Transverse colon (tissue), 3 donors: ENCODE measurements around the gene ZDHHC9.

Experiments used
- CTCF ChIP-seq, 5 experiments: fragments of 200-600 bp in 3 of 5; fragments of 450-650 bp in 2 of 5; sonication (generic) in 3 of 5; IDR thresholded peaks; 1 replicate in 2 of 5; 2 replicates in 3 of 5; pipeline ENCODE4 v1.5.1; 2016 to 2017; ENCODE audit warnings: antibody characterized with exemption in 5 of 5, inconsistent platforms in 3 of 5, mild to moderate bottlenecking in 2 of 5, moderate library complexity in 1 of 5
- POLR2A ChIP-seq: fragments of 450-650 bp; IDR thresholded peaks from one replicate; pipeline ENCODE4 v1.6.1; 2016; ENCODE audit warnings: antibody characterized with exemption, mild to moderate bottlenecking, moderate library complexity

GRCh38 chrX:129877401-129877800 lies 33.7 kb upstream of the ZDHHC9 start:
- TF ChIP-seq CTCF (IDR thresholded peaks at IDR 0.05) (no peak), POLR2A (no peak)
